GM12878 (cell line): Measurements from ENCODE around the gene MUSTN1. TPM values are rescaled to one million over a fixed set of nuclear protein-coding genes. Genes with fewer than 3 reads are reported as not detected.

Experiments
- ATAC-seq: fragments of 200-7000 bp; cut with Tn5 transposase; 3 replicates; pipeline ENCODE4 v1.9.1; 2020; ENCODE audit warnings: mild to moderate bottlenecking, moderate library complexity
- BruUV-seq: library from RNA; stranded (reverse); fragments of 400-500 nt; replicated peaks from 2 replicates; lab custom pipeline; 2021; lab: Mats Ljungman, UMichigan
- CTCF ChIA-PET: fragments of 300-600 bp; sonication (Branson Sonifier 250); formaldehyde crosslinking; extraction: SDS; loops from one replicate; lab custom pipeline; 2021; ENCODE audit warnings: inconsistent platforms; lab: Yijun Ruan, JAX
- POLR2A ChIA-PET: fragments of 350-600 bp; formaldehyde crosslinking; extraction: SDS; loops from one replicate; lab custom pipeline; 2021; ENCODE audit warnings: inconsistent platforms; lab: Charles Lee
- RAD21 ChIA-PET: fragments of 300-600 bp; sonication (Branson Sonifier 250); formaldehyde crosslinking; loops from one replicate; lab custom pipeline; 2023; ENCODE audit warnings: antibody characterized with exemption; ENCODE audit not compliant: unreplicated experiment; lab: Charles Lee
- SMC1A ChIA-PET: fragments of 300-600 bp; sonication (Branson Sonifier 250); formaldehyde crosslinking; loops from one replicate; lab custom pipeline; 2023; ENCODE audit not compliant: unreplicated experiment, uncharacterized antibody; lab: Charles Lee
- DNase-seq: peaks from one replicate; pipeline ENCODE4 v3.0.0-alpha.2; 2011; ENCODE audit warnings: low read depth, low spot score
- FAIRE-seq: peaks from 3 replicates; lab custom pipeline; 2011; peaks lifted over from hg19 to GRCh38; lab: Jason Lieb, UNC
- H2AFZ ChIP-seq: 2 replicates; pipeline ENCODE4 v1.6.0; 2011; ENCODE audit warnings: low read depth, low read length, control low read depth; ENCODE audit not compliant: control insufficient read depth
- H3K27ac ChIP-seq: 2 replicates; pipeline ENCODE4 v1.5.1; 2011; ENCODE audit warnings: control low read depth; ENCODE audit not compliant: control insufficient read depth, insufficient read depth
- H3K27me3 ChIP-seq, 2 experiments: replicated peaks in 1 of 2; 2 replicates each; pipeline versions ENCODE4 v1.6.0 to v1.6.1; 2011; ENCODE audit warnings: low read length in 1 of 2; ENCODE audit not compliant: control insufficient read depth in 2 of 2, insufficient read depth in 2 of 2
- H3K36me3 ChIP-seq, 2 experiments: 2 replicates each; pipeline ENCODE4 v1.5.1; 2011; ENCODE audit warnings: low read length in 1 of 2; ENCODE audit not compliant: control insufficient read depth in 2 of 2, insufficient read depth in 2 of 2
- H3K4me1 ChIP-seq: 2 replicates; pipeline ENCODE4 v1.6.1; 2011; ENCODE audit warnings: mild to moderate bottlenecking, low read length, moderate library complexity, mixed read lengths; ENCODE audit not compliant: control insufficient read depth, insufficient read depth
- H3K4me2 ChIP-seq: 2 replicates; pipeline ENCODE4 v1.6.0; 2011; ENCODE audit warnings: control low read depth; ENCODE audit not compliant: control insufficient read depth, insufficient read depth
- H3K4me3 ChIP-seq: fragments of 200-600 bp; sonication (generic); 2 replicates; pipeline ENCODE4 v1.5.1; 2016
- H3K79me2 ChIP-seq: 2 replicates; pipeline ENCODE4 v1.6.0; 2011; ENCODE audit warnings: low read length; ENCODE audit not compliant: control insufficient read depth, insufficient read depth
- H3K9ac ChIP-seq: 2 replicates; pipeline ENCODE4 v1.8.0; 2011; ENCODE audit warnings: low read length, control low read depth, mixed read lengths; ENCODE audit not compliant: control insufficient read depth, insufficient read depth
- H3K9me3 ChIP-seq: replicated peaks from 3 replicates; pipeline ENCODE4 v1.5.1; 2011; ENCODE audit warnings: mild to moderate bottlenecking, low read length; ENCODE audit not compliant: control insufficient read depth, insufficient read depth
- H4K20me1 ChIP-seq: 2 replicates; pipeline ENCODE4 v1.6.0; 2011; ENCODE audit not compliant: control insufficient read depth, insufficient read depth
- MYC ChIP-seq: IDR thresholded peaks from 2 replicates; pipeline ENCODE4 v1.6.1; 2011; ENCODE audit warnings: mild to moderate bottlenecking, low read length, moderate library complexity, inconsistent platforms; ENCODE audit not compliant: insufficient read depth, insufficient replicate concordance, insufficient read length, severe bottlenecking
- SREBF2 ChIP-seq: IDR thresholded peaks from 2 replicates; pipeline ENCODE4 v1.6.1; 2012; ENCODE audit warnings: mild to moderate bottlenecking, low read length
- WGBS: methylation state at CpG from one replicate; pipeline ENCODE4 v1.1.6; 2016; ENCODE audit warnings: low lambda C conversion rate; ENCODE audit not compliant: insufficient replicate concordance, insufficient coverage; ENCODE audit errors: missing lambda C conversion rate; 5-methylcytosine and 5-hydroxymethylcytosine counted together
- in situ Hi-C: fragments of 300-500 bp; cut with MboI; formaldehyde crosslinking; loops from 9 replicates; pipeline ENCODE4 v1.14.3; 2018; ENCODE audit warnings: mixed read lengths
- intact Hi-C: fragments of 100-400 bp; cut with micrococcal nuclease; formaldehyde crosslinking; loops from one replicate; pipeline ENCODE4 v1.14.2; 2022; ENCODE audit not compliant: unreplicated experiment
- polyA plus RNA-seq, 11 experiments: library from polyadenylated mRNA; depleted of rRNA in 4 of 11; unstranded in 6 of 11; stranded (reverse) in 5 of 11; fragments of >200 nt; fragmentation: Nextera tagmentation in 4 of 11; fragmentation: Illumina TruSeq in 1 of 11; extraction: Ambion mirVana in 4 of 11; extraction: Trizol in 1 of 11; gene quantifications; 1 replicate in 1 of 11; 2 replicates in 10 of 11; pipeline versions ENCODE4 v1.2.1 to v1.2.3, GENCODE V29; 2011 to 2016; ENCODE audit warnings: inconsistent platforms in 2 of 11, missing spikeins in 2 of 11, low read depth in 1 of 11
- total RNA-seq, 4 experiments: library from RNA; depleted of rRNA in 3 of 4; stranded (reverse); fragments of >200 nt in 3 of 4; fragmentation: Illumina TruSeq in 1 of 4; extraction: Trizol in 1 of 4; gene quantifications; 2 replicates each; pipeline versions ENCODE4 v1.2.1 to v1.2.3, GENCODE V29; 2013 to 2021
- TF ChIP-seq, protein P1 (sequence below): fragments of 450-650 bp; IDR thresholded peaks from 2 replicates; pipeline ENCODE4 v1.6.1; 2017; ENCODE audit warnings: mild to moderate bottlenecking, moderate library complexity

Gene MUSTN1
- total and polyA plus RNA-seq, 10 of the 15 experiments (the other 5 are each of a cell fraction or from before 2014, with no cell fraction given): 0.35 to 4.5 (median 1.2) TPM; not detected in 2

DNA sequence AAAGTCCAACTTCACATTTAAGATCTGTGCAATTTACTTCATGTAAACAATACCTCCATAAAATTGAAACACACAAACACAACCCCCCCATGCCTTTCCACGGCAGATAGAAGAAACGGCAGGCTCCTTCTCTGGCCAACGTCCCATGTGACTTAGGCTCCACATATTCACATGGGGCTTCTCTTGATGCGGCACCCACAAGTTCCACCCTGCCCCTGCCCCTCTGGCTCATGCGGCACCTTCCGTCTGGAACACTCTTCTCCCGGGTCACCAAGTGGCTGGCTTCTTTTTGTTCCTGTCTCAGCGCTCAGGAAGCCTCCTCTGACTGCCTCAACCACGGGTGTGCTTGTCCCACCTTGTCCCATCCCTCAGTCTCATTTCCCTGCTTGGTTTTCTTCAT, 36.9 kb upstream of the MUSTN1 start:
- intact Hi-C loops: no loop called here
- Histone ChIP-seq H3K79me2 (peaks cover 2% of the 10 kb centered on the region; the same call in 1 of the 2 replicates), H3K27me3 (no peaks in the 10 kb centered on the region), H4K20me1 (no peaks in the 10 kb centered on the region), H2AFZ (no peak overlapping the region), H3K4me3 (no peak overlapping the region), H3K4me2 (no peak overlapping the region), H3K27ac (no peak overlapping the region), H3K9ac (no peak overlapping the region), H3K9me3 (no peaks in the 10 kb centered on the region; the same call in 2 of the 3 replicates), H3K4me1 (peaks cover 7% of the 10 kb centered on the region; the same call in 1 of the 2 replicates), H3K36me3 (no peaks in the 10 kb centered on the region)
- RAD21 ChIA-PET: no interaction called here
- CTCF ChIA-PET: no interaction called here
- POLR2A ChIA-PET: no interaction called here
- DNase-seq (no peak), FAIRE-seq (no peak), ATAC-seq (no peak)
- in situ Hi-C loops: no loop called here
- 92% methylated on average over 9 of the region's 9 CpGs for WGBS
- SMC1A ChIA-PET: no interaction called here
- no TSS peak for BruUV-seq
- no peak for TF ChIP-seq MYC
- TF ChIP-seq, protein P1, sequence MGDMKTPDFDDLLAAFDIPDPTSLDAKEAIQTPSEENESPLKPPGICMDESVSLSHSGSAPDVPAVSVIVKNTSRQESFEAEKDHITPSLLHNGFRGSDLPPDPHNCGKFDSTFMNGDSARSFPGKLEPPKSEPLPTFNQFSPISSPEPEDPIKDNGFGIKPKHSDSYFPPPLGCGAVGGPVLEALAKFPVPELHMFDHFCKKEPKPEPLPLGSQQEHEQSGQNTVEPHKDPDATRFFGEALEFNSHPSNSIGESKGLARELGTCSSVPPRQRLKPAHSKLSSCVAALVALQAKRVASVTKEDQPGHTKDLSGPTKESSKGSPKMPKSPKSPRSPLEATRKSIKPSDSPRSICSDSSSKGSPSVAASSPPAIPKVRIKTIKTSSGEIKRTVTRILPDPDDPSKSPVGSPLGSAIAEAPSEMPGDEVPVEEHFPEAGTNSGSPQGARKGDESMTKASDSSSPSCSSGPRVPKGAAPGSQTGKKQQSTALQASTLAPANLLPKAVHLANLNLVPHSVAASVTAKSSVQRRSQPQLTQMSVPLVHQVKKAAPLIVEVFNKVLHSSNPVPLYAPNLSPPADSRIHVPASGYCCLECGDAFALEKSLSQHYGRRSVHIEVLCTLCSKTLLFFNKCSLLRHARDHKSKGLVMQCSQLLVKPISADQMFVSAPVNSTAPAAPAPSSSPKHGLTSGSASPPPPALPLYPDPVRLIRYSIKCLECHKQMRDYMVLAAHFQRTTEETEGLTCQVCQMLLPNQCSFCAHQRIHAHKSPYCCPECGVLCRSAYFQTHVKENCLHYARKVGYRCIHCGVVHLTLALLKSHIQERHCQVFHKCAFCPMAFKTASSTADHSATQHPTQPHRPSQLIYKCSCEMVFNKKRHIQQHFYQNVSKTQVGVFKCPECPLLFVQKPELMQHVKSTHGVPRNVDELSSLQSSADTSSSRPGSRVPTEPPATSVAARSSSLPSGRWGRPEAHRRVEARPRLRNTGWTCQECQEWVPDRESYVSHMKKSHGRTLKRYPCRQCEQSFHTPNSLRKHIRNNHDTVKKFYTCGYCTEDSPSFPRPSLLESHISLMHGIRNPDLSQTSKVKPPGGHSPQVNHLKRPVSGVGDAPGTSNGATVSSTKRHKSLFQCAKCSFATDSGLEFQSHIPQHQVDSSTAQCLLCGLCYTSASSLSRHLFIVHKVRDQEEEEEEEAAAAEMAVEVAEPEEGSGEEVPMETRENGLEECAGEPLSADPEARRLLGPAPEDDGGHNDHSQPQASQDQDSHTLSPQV: no peak
- TF ChIP-seq SREBF2: no peak
